ENCODE results near the gene UBASH3A.

DNA sequence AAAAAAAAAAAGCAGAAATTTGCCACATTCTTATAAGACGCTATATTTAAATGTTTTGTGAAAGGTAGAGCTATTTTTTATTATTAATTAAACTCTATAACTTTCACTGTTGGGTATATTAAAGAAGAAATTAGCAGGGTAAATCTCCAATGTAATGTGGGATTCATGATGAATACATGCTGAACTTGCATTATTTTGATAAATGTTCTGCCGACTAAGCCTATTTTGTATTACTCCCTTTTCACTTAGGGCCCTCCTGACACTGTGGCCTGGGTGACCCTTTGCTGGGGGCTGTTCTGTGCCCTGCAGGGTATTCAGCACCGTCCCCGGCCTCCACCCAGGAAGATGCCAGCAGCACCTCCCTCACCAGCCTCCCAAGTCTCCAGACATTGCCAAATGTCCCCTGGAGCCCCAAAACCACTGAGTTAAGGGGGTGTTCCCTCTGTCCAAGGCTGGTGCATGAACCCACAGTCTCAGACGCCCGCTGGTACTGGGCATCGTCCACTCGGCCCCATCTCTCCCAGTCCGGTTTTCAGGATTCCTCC, 69.9 kb downstream of the UBASH3A start:
- TF ChIP-seq, protein P1, sequence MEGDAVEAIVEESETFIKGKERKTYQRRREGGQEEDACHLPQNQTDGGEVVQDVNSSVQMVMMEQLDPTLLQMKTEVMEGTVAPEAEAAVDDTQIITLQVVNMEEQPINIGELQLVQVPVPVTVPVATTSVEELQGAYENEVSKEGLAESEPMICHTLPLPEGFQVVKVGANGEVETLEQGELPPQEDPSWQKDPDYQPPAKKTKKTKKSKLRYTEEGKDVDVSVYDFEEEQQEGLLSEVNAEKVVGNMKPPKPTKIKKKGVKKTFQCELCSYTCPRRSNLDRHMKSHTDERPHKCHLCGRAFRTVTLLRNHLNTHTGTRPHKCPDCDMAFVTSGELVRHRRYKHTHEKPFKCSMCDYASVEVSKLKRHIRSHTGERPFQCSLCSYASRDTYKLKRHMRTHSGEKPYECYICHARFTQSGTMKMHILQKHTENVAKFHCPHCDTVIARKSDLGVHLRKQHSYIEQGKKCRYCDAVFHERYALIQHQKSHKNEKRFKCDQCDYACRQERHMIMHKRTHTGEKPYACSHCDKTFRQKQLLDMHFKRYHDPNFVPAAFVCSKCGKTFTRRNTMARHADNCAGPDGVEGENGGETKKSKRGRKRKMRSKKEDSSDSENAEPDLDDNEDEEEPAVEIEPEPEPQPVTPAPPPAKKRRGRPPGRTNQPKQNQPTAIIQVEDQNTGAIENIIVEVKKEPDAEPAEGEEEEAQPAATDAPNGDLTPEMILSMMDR (IDR thresholded peaks at IDR 0.05) = no peak
- TF ChIP-seq POLR2A (IDR thresholded peaks at IDR 0.05) (no peak), EP300 (IDR thresholded peaks at IDR 0.05) (no peak)
